ENCODE data around the gene ITGA1. TPM values are rescaled to one million over a fixed set of nuclear protein-coding genes. Genes with fewer than 3 reads are reported as not detected.

ITGA1 gene
- total and polyA plus RNA-seq, 2 donors (not counting 1 experiment from before 2014, with no cell fraction given) = 0.74 TPM; not detected in 1

- TF ChIP-seq EZH2 (IDR thresholded peaks at IDR 0.05; ENCODE audit: borderline replicate concordance, insufficient read depth, low read depth, low read length, poor library complexity, severe bottlenecking) = no peak
- TF ChIP-seq CTCF (IDR thresholded peaks at IDR 0.05) = no peak
- Histone ChIP-seq H3K9me3 (ENCODE audit: control extremely low read depth in 1 of 3, control insufficient read depth in 2 of 3, insufficient read depth in 1 of 3, low read length in 2 of 3) (no peaks in the 10 kb centered on the region), H3K27me3 (replicated peaks in 1 of 4; ENCODE audit: control extremely low read depth in 1 of 4, control insufficient read depth in 3 of 4, insufficient read depth in 4 of 4, low read length in 3 of 4) (no peaks in the 10 kb centered on the region), H3K9ac (ENCODE audit: low read length) (no peak overlapping the region), H3K36me3 (replicated peaks in 1 of 2; ENCODE audit: control extremely low read depth in 1 of 2, control insufficient read depth in 1 of 2, extremely low read depth in 1 of 2, insufficient read depth in 2 of 2, low read length in 1 of 2) (no peaks in the 10 kb centered on the region), H2AFZ (ENCODE audit: insufficient read depth, low read depth, low read length, poor library complexity, severe bottlenecking) (no peak overlapping the region), H3K4me2 (replicated peaks; ENCODE audit: low read depth, low read length, poor library complexity, severe bottlenecking) (no peak overlapping the region), H3K4me1 (ENCODE audit: control insufficient read depth in 2 of 2, insufficient read depth in 2 of 2, low read length in 2 of 2) (no peaks in the 10 kb centered on the region), H3K79me2 (ENCODE audit: control insufficient read depth, insufficient read depth, low read length) (no peaks in the 10 kb centered on the region), H3K27ac (ENCODE audit: low read length in 2 of 2) (no peak overlapping the region), H4K20me1 (ENCODE audit: control insufficient read depth, insufficient read depth, low read length, poor library complexity, severe bottlenecking) (no peaks in the 10 kb centered on the region), H3K4me3 (ENCODE audit: control extremely low read depth in 1 of 5, extremely low read depth in 1 of 5, insufficient read depth in 1 of 5, low read depth in 2 of 5, low read length in 4 of 5) (no peak overlapping the region)
- ChIA-PET CTCF (no interaction called here), POLR2A (no interaction called here)
- no peaks in the 10 kb centered on the region for H3K9me3 Mint-ChIP-seq (ENCODE audit: insufficient read depth)
- 93% methylated on average over 3 of the region's 6 CpGs for WGBS (ENCODE audit: insufficient coverage)
- DNase-seq = no peak
- H3K4me3 Mint-ChIP-seq = no peak overlapping the region
- no peaks in the 10 kb centered on the region for H3K4me1 Mint-ChIP-seq
- intact Hi-C loops (cut with micrococcal nuclease) = no loop called here
- peaks cover 16% of the 10 kb centered on the region for H3K27me3 Mint-ChIP-seq
- H3K27ac Mint-ChIP-seq = no peak overlapping the region
- ATAC-seq (ENCODE audit: low read depth) = no peak
Measured at GRCh38 chr5:52956915-52957747, 169.4 kb downstream of the ITGA1 start.

- H3K4me3 Mint-ChIP-seq = no peak overlapping the region
- Histone ChIP-seq H3K9ac (ENCODE audit: low read length) (no peak overlapping the region), H3K36me3 (replicated peaks in 1 of 2; ENCODE audit: control extremely low read depth in 1 of 2, control insufficient read depth in 1 of 2, extremely low read depth in 1 of 2, insufficient read depth in 2 of 2, low read length in 1 of 2) (no peaks in the 10 kb centered on the region), H3K9me3 (ENCODE audit: control extremely low read depth in 1 of 3, control insufficient read depth in 2 of 3, insufficient read depth in 1 of 3, low read length in 2 of 3) (no peaks in the 10 kb centered on the region), H2AFZ (ENCODE audit: insufficient read depth, low read depth, low read length, poor library complexity, severe bottlenecking) (no peak overlapping the region), H3K4me3 (ENCODE audit: control extremely low read depth in 1 of 5, extremely low read depth in 1 of 5, insufficient read depth in 1 of 5, low read depth in 2 of 5, low read length in 4 of 5) (no peak overlapping the region), H3K27ac (ENCODE audit: low read length in 2 of 2) (no peak overlapping the region), H3K79me2 (ENCODE audit: control insufficient read depth, insufficient read depth, low read length) (no peaks in the 10 kb centered on the region), H4K20me1 (ENCODE audit: control insufficient read depth, insufficient read depth, low read length, poor library complexity, severe bottlenecking) (no peaks in the 10 kb centered on the region), H3K27me3 (replicated peaks in 1 of 4; ENCODE audit: control extremely low read depth in 1 of 4, control insufficient read depth in 3 of 4, insufficient read depth in 4 of 4, low read length in 3 of 4) (no peaks in the 10 kb centered on the region), H3K4me1 (ENCODE audit: control insufficient read depth in 2 of 2, insufficient read depth in 2 of 2, low read length in 2 of 2) (no peaks in the 10 kb centered on the region), H3K4me2 (replicated peaks; ENCODE audit: low read depth, low read length, poor library complexity, severe bottlenecking) (no peak overlapping the region)
- H3K27ac Mint-ChIP-seq = no peak overlapping the region
- H3K27me3 Mint-ChIP-seq = peaks cover 16% of the 10 kb centered on the region
- TF ChIP-seq CTCF (IDR thresholded peaks at IDR 0.05) (no peak), EZH2 (IDR thresholded peaks at IDR 0.05; ENCODE audit: borderline replicate concordance, insufficient read depth, low read depth, low read length, poor library complexity, severe bottlenecking) (no peak)
- H3K4me1 Mint-ChIP-seq = no peaks in the 10 kb centered on the region
- WGBS (ENCODE audit: insufficient coverage) = 83% methylated on average over 2 of the region's 2 CpGs
- DNase-seq (no peak), ATAC-seq (ENCODE audit: low read depth) (no peak)
- ChIA-PET CTCF (interaction anchor here (1.3 kb wide), 2 partner anchors 8 to 12 kb away, joined by 3 to 4 read pairs; no protein-coding TSS in a partner anchor), POLR2A (no interaction called here)
- no peaks in the 10 kb centered on the region for H3K9me3 Mint-ChIP-seq (ENCODE audit: insufficient read depth)
- intact Hi-C loops (cut with micrococcal nuclease) = no loop called here
Measured at GRCh38 chr5:52961274-52961681, 173.6 kb downstream of the ITGA1 start.

Data from B cell (primary cell).